GM13977 (cell line): ENCODE measurements around the gene EMC1.
"Not testable (repeated sequence)": the region's sequence is repeated elsewhere in the genome, so short reads cannot be mapped to it uniquely, and the experiment has no call there.

ENCODE experiments used
- DNase-seq: peaks from one replicate; pipeline ENCODE4 v3.0.0; 2012; ENCODE audit warnings: low spot score
- in situ Hi-C: fragments of 300-500 bp; cut with MboI; formaldehyde crosslinking; loops from one replicate; pipeline ENCODE4 v1.12.0; 2022; ENCODE audit warnings: low sequenced_read_pairs, low pct_unique_long_range_greater_than_20kb, mixed read lengths, inconsistent platforms; ENCODE audit not compliant: unreplicated experiment
- TF ChIP-seq, protein P1 (sequence below): IDR thresholded peaks from 2 replicates; pipeline ENCODE4 v1.5.1; 2012; ENCODE audit warnings: mild to moderate bottlenecking, control low read depth; ENCODE audit not compliant: insufficient read depth; ENCODE audit errors: extremely low read depth, missing control alignments

The EMC1 gene

DNA sequence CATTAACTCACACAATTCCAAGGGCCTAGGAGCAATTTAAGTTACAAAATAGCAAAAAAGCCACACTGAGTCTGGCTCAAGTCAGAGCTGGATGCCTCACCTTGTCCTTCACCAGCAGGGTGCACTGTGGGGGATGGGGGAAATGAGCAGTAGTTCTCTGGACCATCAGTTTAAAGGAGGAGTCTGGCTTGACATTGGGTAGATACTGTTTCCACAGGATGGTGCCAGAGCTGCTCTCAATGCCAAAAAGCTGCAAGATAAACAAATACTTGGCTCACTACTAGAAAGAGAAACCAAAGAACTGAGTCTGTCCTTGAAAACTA is 18.8 kb downstream of the EMC1 start:
- TF ChIP-seq, protein P1, sequence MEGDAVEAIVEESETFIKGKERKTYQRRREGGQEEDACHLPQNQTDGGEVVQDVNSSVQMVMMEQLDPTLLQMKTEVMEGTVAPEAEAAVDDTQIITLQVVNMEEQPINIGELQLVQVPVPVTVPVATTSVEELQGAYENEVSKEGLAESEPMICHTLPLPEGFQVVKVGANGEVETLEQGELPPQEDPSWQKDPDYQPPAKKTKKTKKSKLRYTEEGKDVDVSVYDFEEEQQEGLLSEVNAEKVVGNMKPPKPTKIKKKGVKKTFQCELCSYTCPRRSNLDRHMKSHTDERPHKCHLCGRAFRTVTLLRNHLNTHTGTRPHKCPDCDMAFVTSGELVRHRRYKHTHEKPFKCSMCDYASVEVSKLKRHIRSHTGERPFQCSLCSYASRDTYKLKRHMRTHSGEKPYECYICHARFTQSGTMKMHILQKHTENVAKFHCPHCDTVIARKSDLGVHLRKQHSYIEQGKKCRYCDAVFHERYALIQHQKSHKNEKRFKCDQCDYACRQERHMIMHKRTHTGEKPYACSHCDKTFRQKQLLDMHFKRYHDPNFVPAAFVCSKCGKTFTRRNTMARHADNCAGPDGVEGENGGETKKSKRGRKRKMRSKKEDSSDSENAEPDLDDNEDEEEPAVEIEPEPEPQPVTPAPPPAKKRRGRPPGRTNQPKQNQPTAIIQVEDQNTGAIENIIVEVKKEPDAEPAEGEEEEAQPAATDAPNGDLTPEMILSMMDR, result no peak
- no peak for DNase-seq
- in situ Hi-C loops, result no loop called here

DNA sequence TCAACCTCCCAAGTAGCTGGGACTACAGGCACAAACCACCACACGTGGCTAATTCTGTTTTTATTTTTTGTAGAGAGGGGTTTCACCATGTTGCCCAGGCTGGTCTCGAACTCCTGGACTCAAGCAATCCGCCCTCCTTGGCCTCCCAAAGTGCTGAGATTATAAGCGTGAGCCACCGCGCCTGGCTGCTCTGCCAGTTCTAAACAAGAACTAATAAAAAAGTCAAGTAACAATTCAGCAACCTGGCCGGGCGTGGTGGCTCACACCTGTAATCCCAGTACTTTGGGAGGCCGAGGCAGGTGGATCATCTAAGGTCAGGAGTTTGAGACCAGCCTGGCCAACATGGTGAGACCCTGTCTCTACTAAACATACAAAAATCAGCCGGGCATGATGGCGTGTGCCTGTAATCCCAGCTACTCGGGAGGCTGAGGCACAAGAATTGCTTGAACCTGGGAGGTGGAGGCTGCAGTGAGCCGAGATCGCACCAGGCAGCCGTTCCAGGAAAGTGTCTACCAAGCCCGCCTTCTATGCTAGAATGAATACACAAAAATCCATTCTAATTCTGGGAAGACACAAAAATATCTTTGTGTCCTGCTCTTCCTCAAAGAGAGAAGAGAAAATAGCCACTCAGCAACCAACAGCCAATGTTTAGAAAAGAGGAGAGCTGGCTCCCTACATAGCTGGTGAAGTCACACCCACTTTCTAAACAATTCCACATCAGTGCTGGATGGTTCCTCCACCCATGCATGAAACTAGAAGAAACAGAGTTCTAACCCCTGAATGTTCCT is 19.4 kb downstream of the EMC1 start:
- in situ Hi-C loops, result not testable (repeated sequence)

DNA sequence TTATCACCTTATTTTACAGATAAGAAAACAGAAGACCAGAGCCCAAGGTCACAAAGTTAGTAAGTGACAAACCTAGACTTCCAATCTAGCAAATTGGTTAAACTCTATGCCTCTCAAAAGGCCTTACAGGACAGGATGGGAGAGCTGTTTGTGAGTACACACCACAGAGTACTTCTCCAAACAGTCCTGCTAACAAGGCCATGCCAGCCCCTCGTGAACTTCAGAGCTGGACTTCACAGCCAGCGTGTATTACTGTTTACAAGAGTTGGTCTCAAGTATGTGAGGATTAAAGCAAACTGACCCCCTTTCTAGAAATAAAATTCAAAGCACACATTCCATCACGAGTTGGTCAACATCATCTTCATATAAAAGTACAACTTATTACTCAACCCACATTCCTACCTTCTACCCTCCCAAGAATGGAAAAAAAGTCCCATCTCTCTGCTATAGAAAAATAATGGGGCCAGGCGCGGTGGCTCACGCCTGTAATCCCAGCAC is 21.4 kb downstream of the EMC1 start:
- in situ Hi-C loops, result no loop called here
- no peak for DNase-seq
- TF ChIP-seq, protein P1, result no peak

More for the DNA sequence above, 19.4 kb downstream of the EMC1 start:
- DNase-seq, result not testable (repeated sequence)

DNA sequence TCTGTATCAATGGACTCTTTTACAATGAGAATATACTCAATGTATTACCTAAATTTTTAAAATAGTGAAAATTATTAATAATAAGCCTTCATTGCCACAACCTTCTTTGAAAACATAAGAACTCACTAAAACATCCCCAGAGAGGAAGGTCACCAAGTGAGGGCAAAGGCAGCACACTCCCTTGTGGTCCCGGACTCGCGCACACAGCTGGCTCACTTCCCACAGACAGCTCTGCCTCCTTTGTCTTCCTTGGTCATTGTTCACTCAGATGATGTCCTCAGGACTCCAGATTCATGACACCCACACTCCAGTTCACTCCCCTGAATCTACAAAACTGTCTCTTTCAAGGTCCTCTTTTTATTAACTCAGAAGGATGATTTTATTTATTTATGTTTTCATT is 22.1 kb downstream of the EMC1 start:
- in situ Hi-C loops, result no loop called here
- DNase-seq, result no peak
- TF ChIP-seq, protein P1, result no peak

DNA sequence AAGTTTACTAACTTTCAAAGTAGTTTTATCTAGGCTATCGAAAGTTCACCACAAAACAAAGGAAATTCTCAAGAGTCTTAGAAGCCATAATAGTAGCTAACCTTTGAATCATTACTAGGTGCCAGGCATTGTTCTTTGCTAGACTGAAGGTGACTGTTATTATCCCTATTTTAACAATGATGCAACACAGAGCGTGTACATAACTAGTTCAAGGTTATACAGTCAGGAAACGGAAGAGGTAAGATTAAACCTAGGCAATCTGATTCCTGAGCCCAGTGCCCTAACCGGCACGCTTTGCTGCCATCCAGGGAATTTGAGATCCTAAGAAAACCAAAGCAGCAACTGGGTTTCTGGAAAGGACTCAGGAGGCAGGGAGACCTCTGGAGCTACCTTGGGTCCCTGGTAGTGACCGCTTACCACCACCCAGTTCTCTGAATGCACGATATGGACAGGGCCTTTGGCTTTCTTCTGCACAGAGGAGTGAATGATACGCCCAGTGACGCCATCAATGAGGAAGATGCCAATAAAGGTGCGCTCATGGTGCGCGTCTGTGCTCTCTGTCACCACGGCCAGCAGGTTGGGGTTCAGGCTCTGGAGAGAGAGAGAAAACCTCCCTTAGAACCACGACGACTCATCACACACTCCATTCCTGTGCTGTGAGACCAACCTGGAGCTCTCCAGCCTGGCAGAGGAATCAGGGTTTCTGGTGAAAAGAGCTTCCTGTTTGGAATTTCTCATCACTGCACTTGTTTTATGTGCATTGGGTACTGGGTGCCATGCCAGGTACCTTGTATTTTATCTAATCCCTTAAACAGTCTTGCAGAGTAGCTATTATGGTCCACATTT is 28.1 kb downstream of the EMC1 start:
- in situ Hi-C loops, result no loop called here
- TF ChIP-seq, protein P1, result no peak
- no peak for DNase-seq

DNA sequence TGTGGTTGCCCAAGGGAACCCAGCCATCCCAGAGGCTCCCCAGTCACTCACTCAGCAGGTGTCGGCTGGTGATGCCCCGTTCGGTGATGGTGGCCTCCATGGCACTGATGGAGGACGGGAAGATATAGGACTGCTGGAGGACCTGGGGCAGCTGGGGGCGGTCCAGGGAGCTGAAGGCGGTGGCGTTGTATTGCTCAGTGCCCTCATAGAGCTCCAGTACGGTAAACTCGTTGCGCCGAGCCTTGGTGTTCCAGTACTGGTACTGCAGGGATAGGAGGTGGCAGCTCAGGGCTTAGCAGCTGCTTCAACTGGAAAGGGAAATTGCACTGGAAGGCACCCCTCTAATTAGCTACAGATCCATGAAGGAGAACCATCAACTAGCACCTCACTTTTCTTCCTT is 28.8 kb downstream of the EMC1 start:
- in situ Hi-C loops, result no loop called here
- no peak for DNase-seq
- TF ChIP-seq, protein P1, result no peak

DNA sequence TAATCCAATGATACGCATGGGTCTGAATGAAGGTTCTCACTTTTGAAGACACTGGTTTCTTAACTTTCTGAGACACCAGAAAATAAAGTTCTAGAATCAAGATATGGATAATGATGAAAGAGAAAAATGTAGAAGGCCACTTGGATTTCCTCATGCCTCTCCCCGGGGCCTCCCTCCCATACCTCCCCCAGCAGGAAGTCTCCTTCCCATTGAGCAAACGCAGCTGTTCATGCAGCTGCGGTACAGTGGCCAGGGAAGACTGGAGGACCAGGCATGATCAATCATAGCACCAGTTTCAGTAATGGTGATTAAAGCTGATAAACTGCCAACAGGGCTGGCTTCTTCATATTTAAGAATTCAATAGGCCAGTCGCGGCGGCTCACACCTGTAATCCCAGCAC is 30.3 kb downstream of the EMC1 start:
- in situ Hi-C loops, result no loop called here
- TF ChIP-seq, protein P1, result no peak
- DNase-seq, result no peak
